H1 (cell line): ENCODE data around the gene SH2B3. TPM values are rescaled to one million over a fixed set of nuclear protein-coding genes. Genes with fewer than 3 reads are reported as not detected.

Source experiments
- CTCF ChIA-PET: fragments of 300-600 bp; sonication (Branson Sonifier 250); formaldehyde crosslinking; loops from one replicate; lab custom pipeline; 2021; ENCODE audit not compliant: partially characterized antibody; lab: Charles Lee
- POLR2A ChIA-PET: fragments of 300-600 bp; sonication (Branson Sonifier 250); formaldehyde crosslinking; loops from one replicate; lab custom pipeline; 2021; ENCODE audit warnings: inconsistent platforms; ENCODE audit not compliant: partially characterized antibody; lab: Charles Lee
- DNase-seq, 2 experiments: peaks; one replicate each; pipeline versions ENCODE4 v3.0.0 to v3.0.0-alpha.2; 2010 to 2022; ENCODE audit warnings: low spot score in 2 of 2, low read depth in 1 of 2, mixed read lengths in 1 of 2
- FAIRE-seq: peaks from 2 replicates; lab custom pipeline; 2011; peaks lifted over from hg19 to GRCh38; lab: Jason Lieb, UNC
- H2AFZ ChIP-seq: 2 replicates; pipeline ENCODE4 v1.8.1; 2012; ENCODE audit warnings: low read length, inconsistent platforms
- H2AK5ac ChIP-seq: 2 replicates; pipeline ENCODE4 v1.6.1; 2013; ENCODE audit warnings: low read depth, low read length
- H2BK120ac ChIP-seq: replicated peaks from 2 replicates; pipeline ENCODE3; 2013; ENCODE audit warnings: low read depth, low read length, inconsistent platforms
- H2BK12ac ChIP-seq: 2 replicates; pipeline ENCODE4 v1.6.1; 2013; ENCODE audit warnings: low read depth, low read length
- H2BK15ac ChIP-seq: 2 replicates; pipeline ENCODE4 v1.6.1; 2013; ENCODE audit warnings: low read length
- H2BK20ac ChIP-seq: 2 replicates; pipeline ENCODE4 v1.6.1; 2013; ENCODE audit warnings: low read length
- H2BK5ac ChIP-seq: 2 replicates; pipeline ENCODE4 v1.6.1; 2013; ENCODE audit warnings: low read depth, low read length
- H3K14ac ChIP-seq: 2 replicates; pipeline ENCODE4 v1.6.1; 2013; ENCODE audit warnings: inconsistent platforms; ENCODE audit not compliant: insufficient read length
- H3K18ac ChIP-seq: 2 replicates; pipeline ENCODE4 v1.6.1; 2013; ENCODE audit warnings: low read length; ENCODE audit errors: extremely low read depth
- H3K23ac ChIP-seq: 2 replicates; pipeline ENCODE4 v1.6.1; 2013; ENCODE audit warnings: inconsistent platforms; ENCODE audit not compliant: insufficient read length
- H3K23me2 ChIP-seq: 2 replicates; pipeline ENCODE4 v1.6.1; 2013; ENCODE audit warnings: low read depth, low read length
- H3K27ac ChIP-seq: 2 replicates; pipeline ENCODE4 v1.6.1; 2011; ENCODE audit warnings: low read depth, low read length, inconsistent platforms
- H3K27me3 ChIP-seq, 4 experiments: replicated peaks in 1 of 4; 1 replicate in 1 of 4; 2 replicates in 3 of 4; pipeline versions ENCODE4 v1.6.1 to v1.8.1; 2011 to 2013; ENCODE audit warnings: low read length in 3 of 4, mild to moderate bottlenecking in 3 of 4, inconsistent platforms in 2 of 4, mixed read lengths in 2 of 4, moderate library complexity in 1 of 4; ENCODE audit not compliant: control insufficient read depth in 3 of 4, insufficient read depth in 3 of 4; ENCODE audit errors: extremely low read depth in 1 of 4
- H3K36me3 ChIP-seq, 4 experiments: 2 replicates each; pipeline versions ENCODE4 v1.6.1 to v1.8.1; 2011 to 2013; ENCODE audit warnings: mild to moderate bottlenecking in 4 of 4, low read length in 3 of 4, moderate library complexity in 2 of 4, control low read depth in 1 of 4, inconsistent platforms in 1 of 4; ENCODE audit not compliant: insufficient read depth in 4 of 4, control insufficient read depth in 2 of 4
- H3K4ac ChIP-seq: replicated peaks from 2 replicates; pipeline ENCODE3; 2013; ENCODE audit warnings: low read length, low read depth, mixed read lengths, inconsistent platforms; ENCODE audit not compliant: insufficient read length
- H3K4me1 ChIP-seq, 4 experiments: replicated peaks in 1 of 4; 1 replicate in 1 of 4; 2 replicates in 3 of 4; pipeline versions ENCODE4 v1.6.1 to v1.8.1; 2011 to 2013; ENCODE audit warnings: low read length in 3 of 4, inconsistent platforms in 2 of 4, mixed read lengths in 1 of 4; ENCODE audit not compliant: insufficient read depth in 4 of 4, control insufficient read depth in 3 of 4
- H3K4me2 ChIP-seq, 2 experiments: 2 replicates each; pipeline versions ENCODE4 v1.6.1 to v1.8.1; 2011 to 2013; ENCODE audit warnings: low read depth in 2 of 2, low read length in 2 of 2, control low read depth in 1 of 2, inconsistent platforms in 1 of 2, mild to moderate bottlenecking in 1 of 2; ENCODE audit not compliant: insufficient read depth in 1 of 2
- H3K4me3 ChIP-seq, 4 experiments: fragments of 200-600, 300-600 bp in 1 of 4; sonication (generic), shearing (Covaris generic), sonication (Bioruptor Twin) in 1 of 4; 2 replicates each; pipeline versions ENCODE4 v1.5.1 to v1.8.1; 2011 to 2016; ENCODE audit warnings: low read length in 4 of 4, low read depth in 3 of 4, control low read depth in 2 of 4, inconsistent platforms in 2 of 4, mild to moderate bottlenecking in 2 of 4, mixed read lengths in 1 of 4, moderate library complexity in 1 of 4; ENCODE audit not compliant: insufficient read depth in 2 of 4; ENCODE audit errors: extremely low read depth in 1 of 4
- H3K56ac ChIP-seq: replicated peaks from 2 replicates; pipeline ENCODE3; 2013; ENCODE audit warnings: low read depth, mild to moderate bottlenecking, mixed read lengths, low read length, inconsistent platforms; ENCODE audit not compliant: insufficient read length
- H3K79me1 ChIP-seq: 2 replicates; pipeline ENCODE4 v1.6.1; 2013; ENCODE audit warnings: low read depth, low read length, control low read depth
- H3K79me2 ChIP-seq, 2 experiments: 2 replicates each; pipeline versions ENCODE4 v1.6.1 to v1.8.1; 2012 to 2013; ENCODE audit warnings: low read length in 2 of 2, mild to moderate bottlenecking in 2 of 2, inconsistent platforms in 1 of 2; ENCODE audit not compliant: insufficient read depth in 2 of 2, control insufficient read depth in 1 of 2
- H3K9ac ChIP-seq, 4 experiments: replicated peaks in 1 of 4; 1 replicate in 1 of 4; 2 replicates in 3 of 4; pipeline versions ENCODE4 v1.6.1 to v1.8.1; 2011 to 2013; ENCODE audit warnings: low read depth in 3 of 4, low read length in 3 of 4, control low read depth in 2 of 4, mild to moderate bottlenecking in 2 of 4, moderate library complexity in 2 of 4, inconsistent platforms in 1 of 4; ENCODE audit errors: extremely low read depth in 1 of 4
- H3K9me3 ChIP-seq, 2 experiments: 2 replicates each; pipeline versions ENCODE4 v1.6.1 to v1.8.1; 2012 to 2013; ENCODE audit warnings: mild to moderate bottlenecking in 2 of 2, moderate library complexity in 2 of 2, control low read depth in 1 of 2, inconsistent platforms in 1 of 2, low read depth in 1 of 2, low read length in 1 of 2, mixed read lengths in 1 of 2; ENCODE audit not compliant: insufficient read depth in 2 of 2
- H4K20me1 ChIP-seq, 2 experiments: replicated peaks in 1 of 2; 2 replicates each; pipeline versions ENCODE3 to v1.8.1; 2011 to 2013; ENCODE audit warnings: inconsistent platforms in 2 of 2, low read length in 2 of 2, mild to moderate bottlenecking in 1 of 2; ENCODE audit not compliant: insufficient read depth in 2 of 2, control insufficient read depth in 1 of 2
- H4K5ac ChIP-seq: 2 replicates; pipeline ENCODE4 v1.6.1; 2013; ENCODE audit warnings: low read length, low read depth, mixed read lengths, inconsistent platforms; ENCODE audit not compliant: insufficient read length
- H4K8ac ChIP-seq: 2 replicates; pipeline ENCODE4 v1.8.0; 2013; ENCODE audit warnings: mild to moderate bottlenecking, moderate library complexity, low read length, inconsistent platforms; ENCODE audit not compliant: insufficient read depth; ENCODE audit errors: extremely low read depth
- H4K91ac ChIP-seq: replicated peaks from 2 replicates; pipeline ENCODE3; 2013; ENCODE audit warnings: low read length, mixed read lengths, inconsistent platforms; ENCODE audit not compliant: insufficient read length
- CEBPB ChIP-seq: IDR thresholded peaks from 2 replicates; pipeline ENCODE4 v1.6.1; 2012; ENCODE audit warnings: low read depth, low read length
- CTBP2 ChIP-seq: IDR thresholded peaks from 2 replicates; pipeline ENCODE4 v1.7.0; 2011; ENCODE audit warnings: borderline replicate concordance, mild to moderate bottlenecking, moderate library complexity, mixed read lengths, low read length; ENCODE audit not compliant: insufficient read depth, insufficient read length
- EZH2 ChIP-seq: fragments of 200-600 bp; sonication (generic); IDR thresholded peaks from 2 replicates; pipeline ENCODE4 v1.7.1; 2012; ENCODE audit warnings: low read depth, mild to moderate bottlenecking, moderate library complexity, low read length, inconsistent platforms; ENCODE audit not compliant: severe bottlenecking
- POLR2A ChIP-seq, 2 experiments: IDR thresholded peaks; 1 replicate in 1 of 2; 2 replicates in 1 of 2; pipeline ENCODE4 v1.6.1; 2011; ENCODE audit warnings: low read depth in 2 of 2, low read length in 2 of 2, mild to moderate bottlenecking in 2 of 2; ENCODE audit errors: control extremely low read depth in 1 of 2
- RAD21 ChIP-seq, 2 experiments: IDR thresholded peaks in 1 of 2; conservative IDR thresholded peaks in 1 of 2; 2 replicates each; pipeline ENCODE4 v1.6.1; 2011; ENCODE audit warnings: low read depth in 2 of 2, low read length in 2 of 2, improper control_type of control experiment in 1 of 2, inconsistent platforms in 1 of 2, mild to moderate bottlenecking in 1 of 2, moderate library complexity in 1 of 2
- SIN3A ChIP-seq, 2 experiments: IDR thresholded peaks in 1 of 2; conservative IDR thresholded peaks in 1 of 2; 2 replicates each; pipeline ENCODE4 v1.6.1; 2011 to 2012; ENCODE audit warnings: low read length in 2 of 2, improper control_type of control experiment in 1 of 2, low read depth in 1 of 2, mild to moderate bottlenecking in 1 of 2
- SIRT6 ChIP-seq: IDR thresholded peaks from one replicate; pipeline ENCODE4 v1.7.1; 2012; ENCODE audit warnings: low read length, inconsistent platforms
- SP2 ChIP-seq: IDR thresholded peaks from 2 replicates; pipeline ENCODE4 v1.6.1; 2012; ENCODE audit warnings: mild to moderate bottlenecking, low read length, inconsistent platforms
- TEAD4 ChIP-seq: IDR thresholded peaks from 2 replicates; pipeline ENCODE4 v1.6.1; 2012; ENCODE audit warnings: low read depth, low read length, inconsistent platforms, mixed read lengths
- WGBS, 2 experiments: shearing (Covaris generic) in 1 of 2; methylation state at CpG; one replicate each; pipeline versions ENCODE4 v1.1.6 to v1.1.7; 2013 to 2015; ENCODE audit warnings: low lambda C conversion rate in 2 of 2, mixed read lengths in 2 of 2, inconsistent platforms in 1 of 2, low coverage in 1 of 2, missing lambda C conversion rate in 1 of 2; ENCODE audit not compliant: insufficient replicate concordance in 2 of 2, insufficient coverage in 1 of 2, insufficient read length in 1 of 2; ENCODE audit errors: extremely low coverage in 1 of 2, missing lambda C conversion rate in 1 of 2; 5-methylcytosine and 5-hydroxymethylcytosine counted together
- polyA plus RNA-seq, 7 experiments: library from polyadenylated mRNA; depleted of rRNA in 3 of 7; stranded (reverse) in 5 of 7; unstranded in 2 of 7; fragments of >200 nt in 5 of 7; fragments of 200-250 nt in 2 of 7; gene quantifications; 1 replicate in 5 of 7; 2 replicates in 1 of 7; 4 replicates in 1 of 7; pipeline versions ENCODE4 v1.2.1 to v1.2.3, GENCODE V29; 2011 to 2013; ENCODE audit warnings: missing spikeins in 2 of 7, mixed read lengths in 2 of 7
- total RNA-seq: library from RNA; stranded (reverse); fragmentation: NEBNext Ultra II Directional; extraction: Animal tissue kit (Norgen Biotek cat#: 25700); gene quantifications from 2 replicates; pipeline ENCODE4 v1.2.1, GENCODE V29; 2021

The SH2B3 gene
- total and polyA plus RNA-seq, 2 of the 8 experiments (the other 6 are each of a cell fraction or from before 2014, with no cell fraction given) = 20.8 to 34.1 TPM

GRCh38 chr12:111427417-111428074, 21.8 kb downstream of the SH2B3 start:
- no peak overlapping the region for H4K91ac ChIP-seq
- peak overlapping the region; percentile 11; the same call in 1 of the 2 replicates for H4K8ac ChIP-seq
- DNase-seq (no peak), FAIRE-seq (no peak)
- no peak overlapping the region for H3K4me2 ChIP-seq
- H2AFZ ChIP-seq = no peak overlapping the region
- no peak overlapping the region for H2BK20ac ChIP-seq
- no peak overlapping the region for H3K18ac ChIP-seq
- no peak overlapping the region for H3K56ac ChIP-seq
- H3K23ac ChIP-seq = no peak overlapping the region
- H3K79me2 ChIP-seq = peaks cover 4 to 72% of the 10 kb centered on the region in 2 experiments; a peak in 3 of 4 replicates
- no peak overlapping the region for H3K4me3 ChIP-seq
- no peak overlapping the region for H2BK120ac ChIP-seq
- 96% methylated on average over 7 of the region's 7 CpGs; no CpG with 5 or more reads in 1 of the 2 experiments for WGBS, 2 experiments
- H3K4ac ChIP-seq = no peak overlapping the region
- H3K79me1 ChIP-seq = peaks cover 15% of the 10 kb centered on the region
- H3K23me2 ChIP-seq = no peaks in the 10 kb centered on the region; the same call in 1 of the 2 replicates
- no peaks in the 10 kb centered on the region for H3K9me3 ChIP-seq
- H2BK5ac ChIP-seq = no peak overlapping the region
- no peak overlapping the region for H3K14ac ChIP-seq
- H2BK15ac ChIP-seq = no peak overlapping the region
- no peaks in the 10 kb centered on the region for H3K36me3 ChIP-seq
- no peak overlapping the region for H4K5ac ChIP-seq
- H3K4me1 ChIP-seq = peaks cover 4 to 33% (median 19%) of the 10 kb centered on the region in 4 experiments
- H3K9ac ChIP-seq = no peak overlapping the region
- H2BK12ac ChIP-seq = no peak overlapping the region
- ChIA-PET CTCF (interaction anchor here (0.6 to 11.1 kb wide), 9 partner anchors 14 to 495 kb away, joined by 3 to 189 read pairs (median 3); no protein-coding TSS in a partner anchor), POLR2A (interaction anchor here (1.1 to 4.9 kb wide), 4 partner anchors 12 to 29 kb away, joined by 4 to 29 read pairs (median 4); no protein-coding TSS in a partner anchor)
- no peak overlapping the region for H2AK5ac ChIP-seq
- H3K27me3 ChIP-seq = no peaks in the 10 kb centered on the region; a peak in 1 of 7 replicates
- no peak overlapping the region for H3K27ac ChIP-seq
- peaks cover 4 to 11% of the 10 kb centered on the region in 2 experiments for H4K20me1 ChIP-seq
- TF ChIP-seq TEAD4 = no peak
- TF ChIP-seq POLR2A (IDR thresholded peaks at IDR 0.05; ENCODE audit: control extremely low read depth in 1 of 2, low read depth in 2 of 2, low read length in 2 of 2) = no peak
- TF ChIP-seq CEBPB = no peak
- no peak for TF ChIP-seq CTBP2
- no peak for TF ChIP-seq RAD21 (IDR thresholded peaks at IDR 0.05 in 1 of 2, conservative IDR thresholded peaks at IDR 0.05 in 1 of 2; ENCODE audit: low read depth in 2 of 2, low read length in 2 of 2)
- no peak for TF ChIP-seq SIRT6
- no peak for TF ChIP-seq SP2
- TF ChIP-seq SIN3A (conservative IDR thresholded peaks at IDR 0.05 in 1 of 2, IDR thresholded peaks at IDR 0.05 in 1 of 2; ENCODE audit: low read depth in 1 of 2, low read length in 2 of 2) = no peak
- no peak for TF ChIP-seq EZH2
